ENCODE data around the gene CD55.

DNA sequence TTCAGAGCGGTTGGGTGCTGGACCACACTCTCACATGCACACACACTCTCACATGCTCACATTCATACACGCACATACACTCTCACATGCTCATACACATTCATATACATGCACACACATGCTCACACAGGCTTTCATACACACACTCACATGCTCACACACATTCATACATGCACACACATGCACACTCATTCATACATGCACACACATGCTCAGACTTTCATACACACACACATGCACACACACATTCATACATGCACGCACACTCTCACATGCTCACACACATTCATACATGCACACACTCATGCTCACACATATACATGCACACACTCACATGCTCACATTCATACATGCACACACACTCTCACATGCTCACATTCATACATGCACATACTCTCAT lies 6.0 kb upstream of the CD55 start:
- TF ChIP-seq, protein P1, sequence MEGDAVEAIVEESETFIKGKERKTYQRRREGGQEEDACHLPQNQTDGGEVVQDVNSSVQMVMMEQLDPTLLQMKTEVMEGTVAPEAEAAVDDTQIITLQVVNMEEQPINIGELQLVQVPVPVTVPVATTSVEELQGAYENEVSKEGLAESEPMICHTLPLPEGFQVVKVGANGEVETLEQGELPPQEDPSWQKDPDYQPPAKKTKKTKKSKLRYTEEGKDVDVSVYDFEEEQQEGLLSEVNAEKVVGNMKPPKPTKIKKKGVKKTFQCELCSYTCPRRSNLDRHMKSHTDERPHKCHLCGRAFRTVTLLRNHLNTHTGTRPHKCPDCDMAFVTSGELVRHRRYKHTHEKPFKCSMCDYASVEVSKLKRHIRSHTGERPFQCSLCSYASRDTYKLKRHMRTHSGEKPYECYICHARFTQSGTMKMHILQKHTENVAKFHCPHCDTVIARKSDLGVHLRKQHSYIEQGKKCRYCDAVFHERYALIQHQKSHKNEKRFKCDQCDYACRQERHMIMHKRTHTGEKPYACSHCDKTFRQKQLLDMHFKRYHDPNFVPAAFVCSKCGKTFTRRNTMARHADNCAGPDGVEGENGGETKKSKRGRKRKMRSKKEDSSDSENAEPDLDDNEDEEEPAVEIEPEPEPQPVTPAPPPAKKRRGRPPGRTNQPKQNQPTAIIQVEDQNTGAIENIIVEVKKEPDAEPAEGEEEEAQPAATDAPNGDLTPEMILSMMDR (IDR thresholded peaks at IDR 0.05): no peak
- no peak for TF ChIP-seq POLR2A (IDR thresholded peaks at IDR 0.05)

Data from right lobe of liver (tissue), 4 donors.